Upper lobe of right lung (tissue), 1 donor: Measurements from ENCODE around the gene ABCA3. TPM values are rescaled to one million over a fixed set of nuclear protein-coding genes. Genes with fewer than 3 reads are reported as not detected.

Experiments used
- ATAC-seq: fragments of 200-7000 bp; cut with Tn5 transposase; one replicate; pipeline ENCODE4 v1.9.1; 2020; ENCODE audit warnings: mild to moderate bottlenecking, moderate library complexity
- DNase-seq: peaks from one replicate; pipeline ENCODE4 v3.0.0-alpha.2; 2020
- H3K27ac ChIP-seq: fragments of 200-600 bp; one replicate; pipeline ENCODE4 v1.8.0; 2022
- H3K27me3 ChIP-seq: fragments of 200-600 bp; one replicate; pipeline ENCODE4 v1.8.0; 2022; ENCODE audit warnings: mild to moderate bottlenecking
- H3K36me3 ChIP-seq: fragments of 200-600 bp; one replicate; pipeline ENCODE4 v1.8.0; 2022
- H3K4me1 ChIP-seq: fragments of 200-600 bp; one replicate; pipeline ENCODE4 v1.8.0; 2022
- H3K4me3 ChIP-seq: fragments of 200-600 bp; one replicate; pipeline ENCODE4 v1.8.0; 2022; ENCODE audit warnings: mild to moderate bottlenecking
- H3K9me3 ChIP-seq: fragments of 200-600 bp; one replicate; pipeline ENCODE4 v1.8.0; 2022
- CTCF ChIP-seq: fragments of 200-600 bp; IDR thresholded peaks from one replicate; pipeline ENCODE4 v1.8.0; 2022; ENCODE audit warnings: antibody characterized with exemption
- intact Hi-C: fragments of 100-400 bp; cut with DNase I; formaldehyde crosslinking; loops from one replicate; pipeline ENCODE4 v1.11.0; 2022
- microRNA-seq: library from miRNA; unstranded; fragments of <30 nt; microRNA quantifications from one replicate; pipeline ENCODE4 v1.2.0, GENCODE V29; 2020; ENCODE audit warnings: borderline microRNAs expressed
- total RNA-seq: library from RNA; stranded (reverse); fragmentation: NEBNext Ultra II Directional; extraction: Animal tissue kit (Norgen Biotek cat#: 25700); gene quantifications from one replicate; pipeline ENCODE4 v1.2.1, GENCODE V29; 2021
- donor health status: DM: no; HTN: yes; CAD: no; lungs with severe emphysema.

Gene ABCA3
- total RNA-seq, 1 donor from 2014 or later = 598 TPM

GRCh38 chr16:2226918-2227317 is 113.6 kb downstream of the ABCA3 start:
- no peak for ATAC-seq
- H3K27ac ChIP-seq = no peak overlapping the region
- peaks cover 19% of the 10 kb centered on the region for H3K4me1 ChIP-seq
- intact Hi-C loops = no loop called here
- peaks cover 31% of the 10 kb centered on the region for H3K36me3 ChIP-seq
- DNase-seq = no peak
- H3K27me3 ChIP-seq = no peaks in the 10 kb centered on the region
- H3K4me3 ChIP-seq = no peak overlapping the region
- no peak for TF ChIP-seq CTCF
- no peaks in the 10 kb centered on the region for H3K9me3 ChIP-seq

DNA sequence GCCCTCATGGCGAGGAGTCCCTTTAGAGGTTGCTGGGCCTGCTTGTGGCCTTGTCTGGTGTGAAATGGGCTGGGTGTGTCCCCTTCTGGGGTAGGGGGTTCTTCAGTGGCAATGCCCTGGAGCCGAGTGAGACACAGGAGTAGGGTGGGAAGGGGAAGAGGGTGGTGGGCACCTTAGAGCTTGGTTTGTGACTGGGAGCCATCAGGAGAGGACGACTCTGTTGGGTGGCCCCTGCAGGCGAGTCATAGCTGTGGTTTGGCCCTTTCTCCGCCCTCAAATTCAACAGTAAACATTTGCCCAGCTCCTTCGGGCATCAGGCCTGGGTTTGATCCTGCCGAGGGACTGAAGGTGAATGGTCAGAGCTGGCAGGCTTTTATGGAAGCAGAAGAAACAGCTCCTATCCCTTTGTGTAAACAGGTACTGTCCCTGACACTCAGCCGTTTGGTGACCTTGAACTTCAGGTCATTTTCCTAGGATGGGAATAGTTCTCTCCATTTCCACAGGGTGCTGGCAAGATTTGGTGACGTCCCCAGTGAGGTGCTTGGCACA is 114.2 kb downstream of the ABCA3 start:
- H3K27ac ChIP-seq = no peak overlapping the region
- H3K36me3 ChIP-seq = peaks cover 25% of the 10 kb centered on the region
- H3K4me1 ChIP-seq = peaks cover 19% of the 10 kb centered on the region
- TF ChIP-seq CTCF = no peak
- no peak overlapping the region for H3K4me3 ChIP-seq
- DNase-seq = no peak
- intact Hi-C loops = no loop called here
- no peaks in the 10 kb centered on the region for H3K9me3 ChIP-seq
- no peaks in the 10 kb centered on the region for H3K27me3 ChIP-seq
- no peak for ATAC-seq

Small RNA genes within 50 kb of the gene (microRNA-seq; reads per million reads assigned to microRNA genes)
- gene MIR3677 (not detected), gene MIR4717 (not detected)

Other genes with a start within 250 kb of the ABCA3 start
- gene PKD1, start 204.8 kb downstream of the ABCA3 start, total RNA-seq = 84.8 TPM
- gene RAB26, start 192.1 kb downstream of the ABCA3 start, total RNA-seq = 0.67 TPM
- 64.3 TPM for gene TRAF7, start 184.9 kb downstream of the ABCA3 start, total RNA-seq
- gene CASKIN1, start 144.1 kb downstream of the ABCA3 start, total RNA-seq = 0.06 TPM
- 29.9 TPM for gene MLST8, start 135.3 kb downstream of the ABCA3 start, total RNA-seq
- 7.5 TPM for gene BRICD5, start 129.9 kb downstream of the ABCA3 start, total RNA-seq
- 15.0 TPM for gene PGP, start 125.9 kb downstream of the ABCA3 start, total RNA-seq
- 22.6 TPM for gene E4F1, start 117.1 kb downstream of the ABCA3 start, total RNA-seq
- 0.78 TPM for gene DNASE1L2, start 104.3 kb downstream of the ABCA3 start, total RNA-seq
- gene ECI1, start 89.1 kb downstream of the ABCA3 start, total RNA-seq = 46.2 TPM
- gene RNPS1, start 72.6 kb downstream of the ABCA3 start, total RNA-seq = 116 TPM
- gene CCNF, start 88.7 kb upstream of the ABCA3 start, total RNA-seq = 3.6 TPM
- not detected for gene TEDC2, start 119.4 kb upstream of the ABCA3 start, total RNA-seq
- gene NTN3, start 130.6 kb upstream of the ABCA3 start, total RNA-seq = not detected
- gene TBC1D24, start 134.4 kb upstream of the ABCA3 start, total RNA-seq = 43.7 TPM
- 298 TPM for gene ATP6V0C, start 173.2 kb upstream of the ABCA3 start, total RNA-seq
- 61.7 TPM for gene AMDHD2, start 179.6 kb upstream of the ABCA3 start, total RNA-seq
- gene CEMP1, start 190.7 kb upstream of the ABCA3 start, total RNA-seq = 1.4 TPM
- gene PDPK1, start 197.3 kb upstream of the ABCA3 start, total RNA-seq = 90.9 TPM